ENCODE measurements around the gene P2RX4.

The P2RX4 gene

GRCh38 chr12:121261398-121261797 is 51.5 kb downstream of the P2RX4 start:
- peaks cover 13 to 17% of the 10 kb centered on the region in 2 experiments for H3K36me3 ChIP-seq (ENCODE audit: control insufficient read depth in 1 of 2, insufficient read depth in 2 of 2, low read length in 2 of 2)
- no peaks in the 10 kb centered on the region for H3K4me1 ChIP-seq (ENCODE audit: control insufficient read depth in 1 of 2, insufficient read depth in 2 of 2, low read length in 2 of 2)
- H2BK120ac ChIP-seq (ENCODE audit: insufficient read depth, low read length, poor library complexity) = no peak overlapping the region
- no peak for DNase-seq
- H3K27me3 ChIP-seq (ENCODE audit: insufficient read depth, low read length) = no peaks in the 10 kb centered on the region
- no peak overlapping the region for H3K4me3 ChIP-seq (ENCODE audit: low read depth, low read length)
- no peak overlapping the region for H4K12ac ChIP-seq (ENCODE audit: low read depth, low read length)
- H3K79me1 ChIP-seq (ENCODE audit: low read length) = no peaks in the 10 kb centered on the region
- H2BK12ac ChIP-seq (ENCODE audit: low read length) = no peak overlapping the region
- no peak overlapping the region for H2BK5ac ChIP-seq (ENCODE audit: low read depth, low read length, poor library complexity)
- no peak overlapping the region for H3K18ac ChIP-seq (ENCODE audit: low read length)
- H3K4me2 ChIP-seq (ENCODE audit: low read length) = no peak overlapping the region
- no peak overlapping the region for H4K8ac ChIP-seq (ENCODE audit: low read depth, low read length)
- no peak overlapping the region for H3K4ac ChIP-seq (ENCODE audit: low read depth, low read length)
- no peaks in the 10 kb centered on the region for H3K9me3 ChIP-seq (ENCODE audit: insufficient read depth, low read depth, low read length)
- no peak overlapping the region for H2AK5ac ChIP-seq (ENCODE audit: low read length)
- H3K14ac ChIP-seq (ENCODE audit: low read length) = no peak overlapping the region
- H3K23ac ChIP-seq (ENCODE audit: low read length) = no peak overlapping the region
- H2AFZ ChIP-seq (ENCODE audit: insufficient read depth, low read length, poor library complexity) = no peak overlapping the region
- no peak overlapping the region for H3K27ac ChIP-seq (ENCODE audit: low read depth, low read length)
- H3K9ac ChIP-seq (ENCODE audit: low read length) = no peak overlapping the region
- H4K91ac ChIP-seq (ENCODE audit: low read depth, low read length) = no peak overlapping the region
- no peaks in the 10 kb centered on the region for H3K79me2 ChIP-seq (ENCODE audit: control insufficient read depth, insufficient read depth, low read length, poor library complexity)
- WGBS (ENCODE audit: extremely low coverage, insufficient coverage, insufficient read length) = no CpG with 5 or more reads among the region's 6 CpGs

DNA sequence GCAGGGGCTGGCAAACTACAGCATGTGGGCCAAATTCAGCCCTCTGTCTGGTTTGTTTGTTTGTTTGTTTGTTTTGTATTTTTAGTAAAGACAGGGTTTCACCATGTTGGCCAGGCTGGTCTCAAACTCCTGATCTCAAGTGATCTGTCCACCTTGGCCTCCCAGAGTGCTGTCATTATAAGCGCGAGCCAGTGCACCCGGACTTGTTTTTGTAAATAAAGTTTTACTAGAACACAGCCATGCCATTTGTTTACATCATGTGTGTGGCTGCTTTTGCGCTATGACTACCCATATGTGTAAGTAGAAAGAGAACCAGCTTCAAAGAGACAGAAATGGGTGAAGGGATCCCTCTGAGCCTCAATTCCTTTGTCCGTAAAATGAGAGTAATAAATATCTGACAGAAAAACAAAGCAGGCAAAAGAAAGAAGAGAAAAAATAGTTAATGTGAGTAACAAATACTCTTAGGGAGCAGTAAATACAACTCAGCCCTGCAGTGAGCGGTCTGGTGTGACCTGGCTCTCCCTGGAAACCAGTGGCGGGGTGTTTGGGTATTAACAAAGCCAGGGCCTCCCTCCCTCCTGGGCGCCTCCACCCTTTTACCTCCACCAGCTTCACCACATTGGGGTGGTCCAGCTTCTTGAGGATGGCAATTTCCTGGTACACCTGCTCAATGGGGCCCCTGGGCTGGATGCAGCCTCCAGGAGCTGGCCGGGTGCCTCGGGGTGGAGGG is 53.4 kb downstream of the P2RX4 start:
- no CpG with 5 or more reads among the region's 10 CpGs for WGBS (ENCODE audit: extremely low coverage, insufficient coverage, insufficient read length)

GRCh38 chr12:121264135-121264534 is 54.2 kb downstream of the P2RX4 start:
- Histone ChIP-seq H3K9me3 (ENCODE audit: insufficient read depth, low read depth, low read length) (no peaks in the 10 kb centered on the region), H2BK120ac (ENCODE audit: insufficient read depth, low read length, poor library complexity) (no peak overlapping the region)
- no CpG with 5 or more reads among the region's 8 CpGs for WGBS (ENCODE audit: extremely low coverage, insufficient coverage, insufficient read length)

More for the DNA sequence above, 53.4 kb downstream of the P2RX4 start:
- Histone ChIP-seq H2AK5ac (ENCODE audit: low read length) (no peak overlapping the region), H2BK12ac (ENCODE audit: low read length) (no peak overlapping the region), H3K9ac (ENCODE audit: low read length) (no peak overlapping the region), H3K36me3 (ENCODE audit: control insufficient read depth in 1 of 2, insufficient read depth in 2 of 2, low read length in 2 of 2) (peaks cover 14 to 18% of the 10 kb centered on the region in 2 experiments), H3K23ac (ENCODE audit: low read length) (no peak overlapping the region), H3K4me3 (ENCODE audit: low read depth, low read length) (no peak overlapping the region), H2BK120ac (ENCODE audit: insufficient read depth, low read length, poor library complexity) (no peak overlapping the region), H3K4ac (ENCODE audit: low read depth, low read length) (no peak overlapping the region), H3K14ac (ENCODE audit: low read length) (no peak overlapping the region), H2BK5ac (ENCODE audit: low read depth, low read length, poor library complexity) (no peak overlapping the region), H3K4me1 (ENCODE audit: control insufficient read depth in 1 of 2, insufficient read depth in 2 of 2, low read length in 2 of 2) (no peaks in the 10 kb centered on the region), H3K79me2 (ENCODE audit: control insufficient read depth, insufficient read depth, low read length, poor library complexity) (no peaks in the 10 kb centered on the region), H3K27me3 (ENCODE audit: insufficient read depth, low read length) (no peaks in the 10 kb centered on the region), H4K91ac (ENCODE audit: low read depth, low read length) (no peak overlapping the region), H3K27ac (ENCODE audit: low read depth, low read length) (no peak overlapping the region), H3K79me1 (ENCODE audit: low read length) (no peaks in the 10 kb centered on the region), H4K8ac (ENCODE audit: low read depth, low read length) (no peak overlapping the region), H2AFZ (ENCODE audit: insufficient read depth, low read length, poor library complexity) (no peak overlapping the region), H3K4me2 (ENCODE audit: low read length) (no peak overlapping the region), H3K9me3 (ENCODE audit: insufficient read depth, low read depth, low read length) (no peaks in the 10 kb centered on the region), H4K12ac (ENCODE audit: low read depth, low read length) (no peak overlapping the region), H3K18ac (ENCODE audit: low read length) (no peak overlapping the region)
- DNase-seq = no peak

DNA sequence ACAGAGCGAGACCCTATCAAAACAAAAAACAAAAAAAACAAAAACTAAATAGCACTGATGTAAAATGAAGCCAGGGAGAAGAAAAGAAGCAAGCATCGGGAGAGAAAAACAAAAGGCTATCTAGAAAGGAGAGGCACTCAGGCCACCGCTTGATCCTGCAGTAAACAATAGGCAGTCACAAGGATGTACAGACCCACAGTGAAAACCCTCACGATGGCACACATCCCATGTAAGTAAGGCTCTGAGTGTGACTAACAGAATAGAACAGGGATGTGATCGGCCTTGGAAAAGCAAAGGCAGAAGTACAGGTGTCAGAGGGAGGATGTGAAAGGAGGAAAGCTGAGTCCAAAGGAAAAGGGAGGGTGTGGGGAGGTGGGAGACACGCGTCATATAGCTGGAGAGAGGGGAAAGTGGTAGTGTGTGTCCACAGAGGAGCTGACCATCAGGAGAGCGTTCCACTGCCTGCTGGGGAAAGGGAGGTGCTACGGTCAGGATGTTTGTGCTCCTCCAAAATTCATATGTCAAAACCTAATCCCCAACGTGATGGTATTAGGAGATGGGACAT is 55.1 kb downstream of the P2RX4 start:
- Histone ChIP-seq H3K27me3 (ENCODE audit: insufficient read depth, low read length) (no peaks in the 10 kb centered on the region), H3K27ac (ENCODE audit: low read depth, low read length) (no peak overlapping the region), H2BK5ac (ENCODE audit: low read depth, low read length, poor library complexity) (no peak overlapping the region), H4K12ac (ENCODE audit: low read depth, low read length) (no peak overlapping the region), H4K8ac (ENCODE audit: low read depth, low read length) (no peak overlapping the region), H3K4me1 (ENCODE audit: control insufficient read depth in 1 of 2, insufficient read depth in 2 of 2, low read length in 2 of 2) (no peaks in the 10 kb centered on the region), H2BK12ac (ENCODE audit: low read length) (no peak overlapping the region), H3K79me2 (ENCODE audit: control insufficient read depth, insufficient read depth, low read length, poor library complexity) (no peaks in the 10 kb centered on the region), H3K9ac (ENCODE audit: low read length) (no peak overlapping the region), H3K23ac (ENCODE audit: low read length) (no peak overlapping the region), H2BK120ac (ENCODE audit: insufficient read depth, low read length, poor library complexity) (no peak overlapping the region), H3K14ac (ENCODE audit: low read length) (no peak overlapping the region), H3K4me2 (ENCODE audit: low read length) (no peak overlapping the region), H3K4ac (ENCODE audit: low read depth, low read length) (no peak overlapping the region), H3K4me3 (ENCODE audit: low read depth, low read length) (no peak overlapping the region), H3K36me3 (ENCODE audit: control insufficient read depth in 1 of 2, insufficient read depth in 2 of 2, low read length in 2 of 2) (peaks cover 17 to 24% of the 10 kb centered on the region in 2 experiments), H2AK5ac (ENCODE audit: low read length) (no peak overlapping the region), H3K18ac (ENCODE audit: low read length) (no peak overlapping the region), H3K79me1 (ENCODE audit: low read length) (no peaks in the 10 kb centered on the region), H4K91ac (ENCODE audit: low read depth, low read length) (no peak overlapping the region), H2AFZ (ENCODE audit: insufficient read depth, low read length, poor library complexity) (no peak overlapping the region), H3K9me3 (ENCODE audit: insufficient read depth, low read depth, low read length) (no peaks in the 10 kb centered on the region)
- WGBS (ENCODE audit: extremely low coverage, insufficient coverage, insufficient read length) = no CpG with 5 or more reads among the region's 10 CpGs
- no peak for DNase-seq

More at GRCh38 chr12:121264135-121264534, 54.2 kb downstream of the P2RX4 start:
- no peaks in the 10 kb centered on the region for H3K79me1 ChIP-seq (ENCODE audit: low read length)
- H3K27ac ChIP-seq (ENCODE audit: low read depth, low read length) = no peak overlapping the region
- no peak overlapping the region for H2BK12ac ChIP-seq (ENCODE audit: low read length)
- H4K12ac ChIP-seq (ENCODE audit: low read depth, low read length) = no peak overlapping the region
- no peak for DNase-seq
- H3K79me2 ChIP-seq (ENCODE audit: control insufficient read depth, insufficient read depth, low read length, poor library complexity) = no peaks in the 10 kb centered on the region
- H2BK5ac ChIP-seq (ENCODE audit: low read depth, low read length, poor library complexity) = no peak overlapping the region
- no peak overlapping the region for H3K4ac ChIP-seq (ENCODE audit: low read depth, low read length)
- no peak overlapping the region for H3K4me2 ChIP-seq (ENCODE audit: low read length)
- H2AK5ac ChIP-seq (ENCODE audit: low read length) = no peak overlapping the region
- H3K4me1 ChIP-seq (ENCODE audit: control insufficient read depth in 1 of 2, insufficient read depth in 2 of 2, low read length in 2 of 2) = no peaks in the 10 kb centered on the region
- H4K8ac ChIP-seq (ENCODE audit: low read depth, low read length) = no peak overlapping the region
- H3K14ac ChIP-seq (ENCODE audit: low read length) = no peak overlapping the region
- H3K9ac ChIP-seq (ENCODE audit: low read length) = no peak overlapping the region
- H2AFZ ChIP-seq (ENCODE audit: insufficient read depth, low read length, poor library complexity) = no peak overlapping the region
- H3K18ac ChIP-seq (ENCODE audit: low read length) = no peak overlapping the region
- H3K4me3 ChIP-seq (ENCODE audit: low read depth, low read length) = no peak overlapping the region
- peak overlapping the region; percentile 46 for H3K23ac ChIP-seq (ENCODE audit: low read length)
- H3K27me3 ChIP-seq (ENCODE audit: insufficient read depth, low read length) = no peaks in the 10 kb centered on the region
- peaks cover 18 to 25% of the 10 kb centered on the region in 2 experiments for H3K36me3 ChIP-seq (ENCODE audit: control insufficient read depth in 1 of 2, insufficient read depth in 2 of 2, low read length in 2 of 2)
- no peak overlapping the region for H4K91ac ChIP-seq (ENCODE audit: low read depth, low read length)

All from trophoblast cell (in vitro differentiated cells and primary cell).